ENCODE measurements around the gene RAB23. TPM values are rescaled to one million over a fixed set of nuclear protein-coding genes. Genes with fewer than 3 reads are reported as not detected.

The RAB23 gene
- total and polyA plus RNA-seq, 9 of the 15 experiments (the other 6 are each of a cell fraction or from before 2014, with no cell fraction given), result 3.4 to 18.0 (median 9.4) TPM

GRCh38 chr6:57221936-57222742 is at the start of gene RAB23 (continued):
- no peak; the same call in 1 of the 2 replicates for TF ChIP-seq JUN (IDR thresholded peaks at IDR 0.05; ENCODE audit: borderline replicate concordance, low read depth, low read length)
- TF ChIP-seq JUN (CRISPR knock-in tag; IDR thresholded peaks at IDR 0.05; ENCODE audit: borderline replicate concordance), result no peak
- no peak for TF ChIP-seq KHSRP (IDR thresholded peaks at IDR 0.05)
- TF ChIP-seq YY1 (IDR thresholded peaks at IDR 0.05; ENCODE audit: borderline replicate concordance in 1 of 3, control insufficient read depth in 1 of 3, extremely low read depth in 1 of 3, insufficient read depth in 3 of 3, insufficient read length in 1 of 3, insufficient replicate concordance in 2 of 3, low read depth in 1 of 3, low read length in 2 of 3), result peak in 1 of 3 experiments; percentile 52
- no peak for TF ChIP-seq PYGO2 (tag; IDR thresholded peaks at IDR 0.05)
- TF ChIP-seq FOXJ3 (CRISPR knock-in tag; IDR thresholded peaks at IDR 0.05), result no peak
- no peak for TF ChIP-seq KAT8 (IDR thresholded peaks at IDR 0.05; ENCODE audit: low read depth)
- TF ChIP-seq ELK3 (CRISPR knock-in tag; IDR thresholded peaks at IDR 0.05), result no peak
- TF ChIP-seq PRPF4 (IDR thresholded peaks at IDR 0.05; ENCODE audit: insufficient read depth, low read depth, low read length, poor library complexity, severe bottlenecking), result no peak
- TF ChIP-seq ZNF12 (CRISPR knock-in tag; IDR thresholded peaks at IDR 0.05), result no peak
- TF ChIP-seq ZNF696 (CRISPR knock-in tag; conservative IDR thresholded peaks at IDR 0.05), result no peak
- TF ChIP-seq TOE1 (IDR thresholded peaks at IDR 0.05; ENCODE audit: borderline replicate concordance), result no peak
- no peak for TF ChIP-seq TOE1 (CRISPR knock-in tag; IDR thresholded peaks at IDR 0.05; ENCODE audit: borderline replicate concordance, low read depth)
- TF ChIP-seq COPS2 (conservative IDR thresholded peaks at IDR 0.05), result no peak
- no peak for TF ChIP-seq E2F5 (CRISPR knock-in tag; IDR thresholded peaks at IDR 0.05)
- TF ChIP-seq SMC3 (conservative IDR thresholded peaks at IDR 0.05; ENCODE audit: insufficient read depth, low read depth, low read length), result no peak
- TF ChIP-seq TAF7 (tag; IDR thresholded peaks at IDR 0.05), result no peak
- TF ChIP-seq MXI1 (IDR thresholded peaks at IDR 0.05; ENCODE audit: low read depth, low read length), result no peak
- no peak for TF ChIP-seq MECOM (CRISPR knock-in tag; IDR thresholded peaks at IDR 0.05)
- no peak for TF ChIP-seq SFPQ (IDR thresholded peaks at IDR 0.05; ENCODE audit: low read depth, low read length)
- TF ChIP-seq EHMT2 (IDR thresholded peaks at IDR 0.05), result no peak
- TF ChIP-seq GATAD2A (IDR thresholded peaks at IDR 0.05), result no peak
- no peak for TF ChIP-seq RHOXF2B (CRISPR knock-in tag; conservative IDR thresholded peaks at IDR 0.05)

Measured in K562 (cell line).